22Rv1 (cell line): Measurements from ENCODE around the gene NFATC2.

ENCODE experiments used
- ZFX ChIP-seq: fragments of 450-650 bp; IDR thresholded peaks from 2 replicates; pipeline ENCODE4 v1.6.1; 2017; ENCODE audit warnings: antibody characterized with exemption, borderline replicate concordance
- TF ChIP-seq, protein P1 (sequence below): fragments of 450-650 bp; IDR thresholded peaks from 2 replicates; pipeline ENCODE4 v1.5.1; 2017; ENCODE audit warnings: mild to moderate bottlenecking

DNA sequence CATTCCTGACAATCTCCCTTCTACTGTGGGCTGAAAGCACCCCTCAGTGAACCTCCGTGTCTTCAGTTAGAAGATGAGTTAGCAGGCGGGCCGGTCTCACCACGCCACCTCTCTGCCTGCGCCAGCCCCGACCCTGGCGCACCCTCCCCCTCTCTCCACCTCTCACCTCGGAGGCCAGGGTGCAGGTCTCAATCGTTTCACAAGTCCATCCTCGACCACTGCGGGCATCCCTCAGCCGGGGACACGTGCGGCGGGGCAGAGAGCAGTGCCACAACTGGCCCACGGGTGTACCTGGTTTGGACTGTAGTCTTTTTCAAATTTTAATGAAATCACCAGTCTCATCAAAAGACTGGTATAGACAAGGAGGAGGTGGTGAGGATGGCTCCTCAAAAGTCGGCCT lies 34.4 kb downstream of the NFATC2 start:
- TF ChIP-seq, protein P1, sequence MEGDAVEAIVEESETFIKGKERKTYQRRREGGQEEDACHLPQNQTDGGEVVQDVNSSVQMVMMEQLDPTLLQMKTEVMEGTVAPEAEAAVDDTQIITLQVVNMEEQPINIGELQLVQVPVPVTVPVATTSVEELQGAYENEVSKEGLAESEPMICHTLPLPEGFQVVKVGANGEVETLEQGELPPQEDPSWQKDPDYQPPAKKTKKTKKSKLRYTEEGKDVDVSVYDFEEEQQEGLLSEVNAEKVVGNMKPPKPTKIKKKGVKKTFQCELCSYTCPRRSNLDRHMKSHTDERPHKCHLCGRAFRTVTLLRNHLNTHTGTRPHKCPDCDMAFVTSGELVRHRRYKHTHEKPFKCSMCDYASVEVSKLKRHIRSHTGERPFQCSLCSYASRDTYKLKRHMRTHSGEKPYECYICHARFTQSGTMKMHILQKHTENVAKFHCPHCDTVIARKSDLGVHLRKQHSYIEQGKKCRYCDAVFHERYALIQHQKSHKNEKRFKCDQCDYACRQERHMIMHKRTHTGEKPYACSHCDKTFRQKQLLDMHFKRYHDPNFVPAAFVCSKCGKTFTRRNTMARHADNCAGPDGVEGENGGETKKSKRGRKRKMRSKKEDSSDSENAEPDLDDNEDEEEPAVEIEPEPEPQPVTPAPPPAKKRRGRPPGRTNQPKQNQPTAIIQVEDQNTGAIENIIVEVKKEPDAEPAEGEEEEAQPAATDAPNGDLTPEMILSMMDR: no peak
- no peak for TF ChIP-seq ZFX
